Coronary artery (tissue), 2 donors: ENCODE measurements around the gene S100A4.
"Not testable (repeated sequence)": the region's sequence is repeated elsewhere in the genome, so short reads cannot be mapped to it uniquely, and the experiment has no call there.

ENCODE experiments used
- DNase-seq: peaks from one replicate; pipeline ENCODE4 v3.0.0-alpha.2; 2017; ENCODE audit warnings: low spot score
- H3K27ac ChIP-seq, 2 donors: fragments of 200-600 bp; sonication (generic); one replicate each; pipeline ENCODE4 v1.5.1; 2016 to 2019
- H3K4me3 ChIP-seq: fragments of 200-600 bp; sonication (generic); 2 replicates; pipeline ENCODE4 v1.5.1; 2016; ENCODE audit warnings: mild to moderate bottlenecking, moderate library complexity
- TF ChIP-seq, protein P1 (sequence below): fragments of 200-600 bp; sonication (generic); IDR thresholded peaks from one replicate; pipeline ENCODE4 v1.5.1; 2019; ENCODE audit warnings: antibody characterized with exemption

The S100A4 gene

DNA sequence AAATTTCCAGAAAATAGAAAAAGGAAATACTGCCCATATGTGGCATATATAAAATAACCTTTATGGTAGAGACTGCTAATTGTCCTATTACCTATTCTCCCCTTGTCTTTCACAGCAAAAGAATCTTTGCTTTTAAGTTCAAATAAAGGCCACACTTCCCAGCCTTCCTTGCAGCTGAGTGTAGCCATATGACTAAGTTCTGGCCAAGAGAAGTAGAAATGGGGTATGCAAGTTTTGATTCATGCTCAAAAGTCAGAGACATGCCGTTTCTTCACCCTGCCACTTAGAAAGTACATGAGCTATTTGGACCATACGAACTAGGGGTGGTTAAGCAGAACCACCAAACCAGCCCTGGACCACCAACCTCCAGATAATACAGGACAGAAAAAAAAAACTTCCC lies 38.4 kb upstream of the S100A4 start:
- no peak for DNase-seq
- H3K27ac ChIP-seq = no peak overlapping the region
- H3K4me3 ChIP-seq = no peak overlapping the region
- TF ChIP-seq, protein P1, sequence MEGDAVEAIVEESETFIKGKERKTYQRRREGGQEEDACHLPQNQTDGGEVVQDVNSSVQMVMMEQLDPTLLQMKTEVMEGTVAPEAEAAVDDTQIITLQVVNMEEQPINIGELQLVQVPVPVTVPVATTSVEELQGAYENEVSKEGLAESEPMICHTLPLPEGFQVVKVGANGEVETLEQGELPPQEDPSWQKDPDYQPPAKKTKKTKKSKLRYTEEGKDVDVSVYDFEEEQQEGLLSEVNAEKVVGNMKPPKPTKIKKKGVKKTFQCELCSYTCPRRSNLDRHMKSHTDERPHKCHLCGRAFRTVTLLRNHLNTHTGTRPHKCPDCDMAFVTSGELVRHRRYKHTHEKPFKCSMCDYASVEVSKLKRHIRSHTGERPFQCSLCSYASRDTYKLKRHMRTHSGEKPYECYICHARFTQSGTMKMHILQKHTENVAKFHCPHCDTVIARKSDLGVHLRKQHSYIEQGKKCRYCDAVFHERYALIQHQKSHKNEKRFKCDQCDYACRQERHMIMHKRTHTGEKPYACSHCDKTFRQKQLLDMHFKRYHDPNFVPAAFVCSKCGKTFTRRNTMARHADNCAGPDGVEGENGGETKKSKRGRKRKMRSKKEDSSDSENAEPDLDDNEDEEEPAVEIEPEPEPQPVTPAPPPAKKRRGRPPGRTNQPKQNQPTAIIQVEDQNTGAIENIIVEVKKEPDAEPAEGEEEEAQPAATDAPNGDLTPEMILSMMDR = no peak

DNA sequence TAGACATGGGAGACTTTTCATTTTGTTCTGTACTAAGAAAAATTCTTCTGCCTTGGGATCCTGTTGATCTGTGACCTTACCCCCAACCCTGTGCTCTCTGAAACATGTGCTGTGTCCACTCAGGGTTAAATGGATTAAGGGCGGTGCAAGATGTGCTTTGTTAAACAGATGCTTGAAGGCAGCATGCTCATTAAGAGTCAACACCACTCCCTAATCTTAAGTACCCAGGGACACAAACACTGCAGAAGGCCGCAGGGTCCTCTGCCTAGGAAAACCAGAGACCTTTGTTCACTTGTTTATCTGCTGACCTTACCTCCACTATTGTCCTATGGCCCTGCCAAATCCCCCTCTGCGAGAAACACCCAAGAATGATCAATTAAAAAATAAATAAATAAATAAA lies 37.9 kb upstream of the S100A4 start:
- not testable (repeated sequence) for H3K27ac ChIP-seq, DNase-seq, H3K4me3 ChIP-seq

DNA sequence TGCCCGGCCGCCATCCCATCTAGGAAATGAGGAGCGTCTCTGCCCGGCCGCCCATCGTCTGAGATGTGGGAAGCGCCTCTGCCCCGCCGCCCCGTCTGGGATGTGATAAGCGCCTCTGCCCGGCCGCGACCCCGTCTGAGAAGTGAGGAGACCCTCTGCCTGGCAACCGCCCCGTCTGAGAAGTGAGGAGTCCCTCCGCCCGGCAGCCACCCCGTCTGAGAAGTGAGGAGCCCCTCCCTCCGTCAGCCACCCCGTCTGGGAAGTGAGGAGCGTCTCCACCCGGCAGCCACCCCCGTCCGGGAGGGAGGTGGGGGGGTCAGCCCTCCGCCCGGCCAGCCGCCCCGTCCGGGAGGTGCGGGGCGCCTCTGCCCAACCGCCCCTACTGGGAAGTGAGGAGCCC lies 37.2 kb upstream of the S100A4 start:
- H3K27ac ChIP-seq, DNase-seq, H3K4me3 ChIP-seq: not testable (repeated sequence)

- Histone ChIP-seq H3K4me3 (no peak overlapping the region), H3K27ac (no peak overlapping the region)
- TF ChIP-seq, protein P1 = no peak
- DNase-seq = no peak
Observed at GRCh38 chr1:153578936-153579335, 33.3 kb upstream of the S100A4 start.

GRCh38 chr1:153578490-153578889 lies 32.9 kb upstream of the S100A4 start:
- TF ChIP-seq, protein P1 = no peak
- no peak overlapping the region for H3K27ac ChIP-seq
- no peak for DNase-seq
- no peak overlapping the region for H3K4me3 ChIP-seq

- TF ChIP-seq, protein P1 = no peak
- no peak for DNase-seq
- Histone ChIP-seq H3K4me3 (no peak overlapping the region), H3K27ac (no peak overlapping the region)
Observed at GRCh38 chr1:153577624-153578051, 32.0 kb upstream of the S100A4 start.

GRCh38 chr1:153577138-153577537 lies 31.5 kb upstream of the S100A4 start:
- no peak overlapping the region for H3K27ac ChIP-seq
- H3K4me3 ChIP-seq = no peak overlapping the region
- DNase-seq = no peak
- TF ChIP-seq, protein P1 = no peak

GRCh38 chr1:153575497-153575896 lies 29.9 kb upstream of the S100A4 start:
- DNase-seq, H3K4me3 ChIP-seq, H3K27ac ChIP-seq: not testable (repeated sequence)

DNA sequence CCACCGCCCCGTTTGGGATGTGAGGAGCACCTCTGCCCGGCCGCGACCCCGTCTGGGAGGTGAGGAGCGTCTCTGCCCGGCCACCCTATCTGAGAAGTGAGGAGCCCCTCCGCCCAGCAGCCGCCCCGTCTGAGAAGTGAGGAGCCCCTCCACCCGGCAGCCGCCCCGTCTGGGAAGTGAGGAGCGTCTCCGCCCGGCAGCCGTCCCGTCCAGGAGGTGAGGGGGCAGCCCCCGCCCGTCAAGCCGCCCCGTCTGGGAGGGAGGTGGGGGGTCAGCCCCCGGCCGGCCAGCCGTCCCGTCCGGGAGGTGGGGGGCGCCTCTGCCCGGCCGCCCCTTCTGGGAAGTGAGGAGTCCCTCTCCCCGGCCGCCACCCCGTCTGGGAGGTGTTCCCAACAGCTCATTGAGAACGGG lies 29.5 kb upstream of the S100A4 start:
- DNase-seq, H3K4me3 ChIP-seq, H3K27ac ChIP-seq: not testable (repeated sequence)
